Hematopoietic multipotent progenitor cell treated with erythropoietin and hydrocortisone succinate and interleukin-3 and kit ligand, for 6 days (in vitro differentiated cells): ENCODE data around the gene RESP18.
"Not testable (repeated sequence)": the region's sequence is repeated elsewhere in the genome, so short reads cannot be mapped to it uniquely, and the experiment has no call there.

Experiments
- DNase-seq: peaks from one replicate; pipeline ENCODE4 v3.0.0-alpha.2; 2015

Gene RESP18

GRCh38 chr2:219290381-219291171 lies 42.0 kb downstream of the RESP18 start:
- no peak for DNase-seq

- DNase-seq = peak; percentile 79
Measured at GRCh38 chr2:219289537-219290361, 42.8 kb downstream of the RESP18 start.

DNA sequence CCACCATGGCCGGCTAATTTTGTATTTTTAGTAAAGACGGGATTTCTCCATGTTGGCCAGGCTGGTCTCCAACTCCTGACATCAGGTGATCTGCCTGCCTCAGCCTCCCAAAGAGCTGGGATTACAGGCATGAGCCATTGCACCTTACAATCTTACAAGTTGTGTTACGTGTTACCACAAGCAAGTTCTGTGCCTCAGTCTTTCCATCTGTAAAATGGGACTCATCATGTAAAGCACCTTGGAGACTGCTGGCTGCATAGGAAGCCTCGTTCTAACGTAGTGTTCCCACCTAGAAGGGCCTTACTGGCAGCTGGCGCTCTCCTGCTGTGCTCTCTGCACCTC lies 43.4 kb downstream of the RESP18 start:
- DNase-seq = no peak

- peak; percentile 68 for DNase-seq
Measured at GRCh38 chr2:219287580-219288265, 44.8 kb downstream of the RESP18 start.

- DNase-seq = not testable (repeated sequence)
Measured at GRCh38 chr2:219287116-219287440, 45.5 kb downstream of the RESP18 start.

DNA sequence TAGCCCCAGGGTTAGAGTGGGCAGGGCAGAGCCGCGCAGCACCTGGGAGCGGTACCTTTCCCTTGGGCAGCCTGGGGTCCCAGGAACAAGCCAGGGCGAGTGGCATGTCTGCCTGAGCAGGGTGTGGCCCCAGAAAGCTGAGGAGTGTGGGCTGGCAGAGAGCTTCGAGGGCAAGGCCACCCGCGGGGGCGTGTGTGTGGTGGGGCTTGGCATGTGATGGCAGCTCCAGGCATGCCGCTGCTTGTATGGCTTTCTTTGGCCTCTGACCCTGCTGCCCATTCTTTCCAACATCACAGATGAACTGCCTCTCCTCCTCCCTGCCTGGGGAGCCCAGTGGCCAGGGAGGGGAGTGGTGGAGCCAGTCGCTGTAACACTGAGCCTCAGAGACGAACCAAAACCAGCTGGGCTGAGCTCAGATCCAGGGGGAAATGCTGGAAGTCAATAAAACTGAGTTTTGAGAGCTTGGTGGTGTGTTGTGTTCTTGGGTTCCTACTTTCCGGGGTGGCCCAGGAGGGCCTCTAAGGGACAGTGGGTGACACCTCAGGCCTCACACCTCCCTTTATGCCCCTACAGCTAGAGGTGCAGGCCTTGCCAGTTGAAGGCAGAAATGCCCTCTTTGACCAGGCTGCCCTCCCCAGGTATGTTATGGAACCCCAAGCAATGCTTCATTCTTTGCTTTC lies 46.0 kb downstream of the RESP18 start:
- peak; percentile 72 for DNase-seq

DNA sequence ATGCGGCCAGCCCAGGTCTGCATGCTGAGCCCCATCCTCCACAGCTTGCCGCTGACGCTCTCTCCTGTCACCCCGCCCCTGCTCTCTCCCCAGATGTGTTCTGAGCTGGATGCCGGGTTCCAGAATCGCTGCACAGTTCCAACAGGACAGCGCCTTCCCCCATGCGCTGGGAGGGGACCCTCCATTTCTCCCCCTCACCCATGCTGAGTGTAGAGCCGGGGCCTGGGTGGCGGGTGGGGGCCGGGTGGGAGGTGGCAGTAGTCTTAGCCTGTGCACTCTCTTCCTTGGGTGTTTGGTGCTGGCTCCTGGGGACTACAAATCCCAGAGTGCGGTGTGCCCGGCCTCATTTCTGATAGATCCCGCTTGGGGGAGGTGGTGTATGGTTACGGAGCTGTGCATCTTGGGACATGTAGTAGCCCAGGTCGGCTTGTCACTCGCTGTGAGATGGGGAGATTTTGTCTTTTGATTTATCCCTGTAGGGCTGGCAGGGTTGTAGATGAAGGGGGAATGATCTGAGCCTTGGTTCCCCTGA lies 46.6 kb downstream of the RESP18 start:
- DNase-seq = peak; percentile 64

- no peak for DNase-seq
Measured at GRCh38 chr2:219285373-219285735, 47.2 kb downstream of the RESP18 start.

DNA sequence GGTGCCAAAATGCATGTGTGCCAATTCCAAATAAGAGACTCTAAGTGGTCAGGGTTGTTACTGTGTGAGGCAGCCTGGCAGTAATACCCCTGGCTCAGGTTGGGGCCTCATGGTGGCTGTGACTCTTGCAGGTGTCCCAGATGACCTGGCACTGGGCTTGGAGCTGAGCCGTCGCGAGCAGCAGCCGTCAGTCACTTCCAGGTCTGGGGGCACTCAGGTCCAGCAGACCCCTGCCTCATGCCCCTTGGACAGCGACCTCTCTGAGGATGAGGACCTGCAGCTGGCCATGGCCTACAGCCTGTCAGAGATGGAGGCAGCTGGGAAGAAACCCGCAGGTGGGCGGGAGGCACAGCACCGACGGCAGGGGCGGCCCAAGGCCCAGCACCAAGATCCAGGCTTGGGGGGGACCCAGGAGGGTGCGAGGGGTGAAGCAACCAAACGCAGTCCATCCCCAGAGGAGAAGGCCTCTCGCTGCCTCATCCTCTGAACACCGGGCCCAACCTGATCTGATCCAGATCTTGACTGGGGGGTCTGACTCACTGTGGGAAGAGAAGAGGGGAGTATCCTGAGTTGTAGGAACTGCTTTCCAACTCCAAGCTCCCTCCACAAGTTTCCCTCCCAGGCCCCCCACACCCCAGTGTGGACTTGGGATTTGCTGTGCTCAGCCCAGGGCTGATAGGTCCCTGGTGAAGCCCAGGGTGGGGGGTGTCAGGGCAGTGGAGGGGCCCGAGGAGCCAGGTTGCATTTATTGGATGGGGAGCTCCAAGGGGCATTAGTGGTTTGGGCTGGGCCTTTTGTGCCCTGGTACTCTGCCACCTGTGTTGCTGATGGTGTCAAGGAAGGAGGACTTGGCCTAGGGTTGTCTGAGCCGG lies 47.8 kb downstream of the RESP18 start:
- DNase-seq = no peak

DNA sequence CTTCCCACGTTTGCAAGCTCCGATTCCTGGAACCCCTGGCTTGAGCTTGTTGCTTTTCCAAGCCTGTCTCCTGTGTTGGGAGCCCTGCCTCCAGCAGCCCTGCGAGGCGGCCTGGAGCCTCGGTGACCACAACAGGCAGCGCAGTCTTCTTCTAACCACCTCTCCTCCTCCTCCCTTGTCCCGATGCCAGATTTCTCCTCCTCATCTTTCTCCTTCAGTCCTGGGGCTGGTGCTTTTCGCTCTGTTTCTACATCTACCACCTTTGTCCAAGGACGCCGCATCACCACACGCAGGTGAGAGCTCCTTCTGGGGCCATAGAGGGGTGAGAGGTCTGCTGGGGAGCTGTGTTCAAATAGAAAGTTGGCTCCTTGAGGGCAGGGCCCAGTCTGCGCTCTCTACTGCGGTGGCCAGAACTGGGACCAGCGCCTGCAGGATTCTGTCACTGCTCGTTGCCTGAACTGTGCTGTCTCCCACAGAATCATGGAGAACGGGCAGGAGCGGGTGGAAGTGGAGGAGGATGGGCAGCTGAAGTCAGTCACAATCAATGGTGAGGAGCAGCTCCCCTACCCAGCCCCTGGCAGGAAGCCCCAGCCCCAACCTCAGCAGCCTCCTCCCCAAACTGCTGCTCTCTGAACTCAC lies 49.5 kb downstream of the RESP18 start:
- DNase-seq = no peak

DNA sequence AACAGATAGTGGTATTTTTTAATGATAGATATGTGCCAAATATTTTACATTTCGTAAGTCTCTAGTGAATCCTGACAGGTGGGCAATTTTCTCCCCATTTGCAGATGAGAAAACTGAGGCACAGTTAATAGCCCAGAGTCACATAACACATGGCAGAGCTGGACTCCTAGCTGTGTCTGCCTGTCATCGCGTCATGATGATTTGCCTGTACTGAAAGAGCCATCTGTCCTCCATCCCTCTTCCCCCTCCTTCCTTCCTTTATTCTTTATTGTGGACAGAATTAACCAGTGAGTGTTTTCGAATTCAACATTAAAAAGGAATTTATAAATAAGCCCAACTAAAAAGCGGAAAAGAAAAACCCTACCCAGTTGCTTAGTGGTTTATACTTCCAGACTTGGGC lies 50.2 kb downstream of the RESP18 start:
- no peak for DNase-seq

DNA sequence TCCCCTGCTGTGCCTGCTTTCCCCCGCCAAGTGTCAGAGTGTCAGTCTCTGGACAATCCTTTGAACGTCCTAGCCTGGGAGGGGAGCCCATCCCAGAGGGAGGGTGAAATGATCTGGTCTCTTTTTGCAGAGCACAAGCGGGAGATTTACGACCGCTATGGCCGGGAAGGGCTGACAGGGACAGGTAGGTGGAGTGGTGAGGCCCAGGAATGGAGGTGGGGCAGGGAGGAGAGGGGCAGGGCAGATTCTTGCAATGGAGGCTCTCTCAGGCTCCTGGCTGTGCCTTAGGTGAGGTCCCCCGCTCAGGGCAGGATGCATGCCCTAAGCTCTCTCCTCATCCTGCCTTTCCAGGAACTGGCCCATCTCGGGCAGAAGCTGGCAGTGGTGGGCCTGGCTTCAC lies 51.0 kb downstream of the RESP18 start:
- DNase-seq = no peak

GRCh38 chr2:219280651-219281050 lies 51.9 kb downstream of the RESP18 start:
- DNase-seq = no peak

DNA sequence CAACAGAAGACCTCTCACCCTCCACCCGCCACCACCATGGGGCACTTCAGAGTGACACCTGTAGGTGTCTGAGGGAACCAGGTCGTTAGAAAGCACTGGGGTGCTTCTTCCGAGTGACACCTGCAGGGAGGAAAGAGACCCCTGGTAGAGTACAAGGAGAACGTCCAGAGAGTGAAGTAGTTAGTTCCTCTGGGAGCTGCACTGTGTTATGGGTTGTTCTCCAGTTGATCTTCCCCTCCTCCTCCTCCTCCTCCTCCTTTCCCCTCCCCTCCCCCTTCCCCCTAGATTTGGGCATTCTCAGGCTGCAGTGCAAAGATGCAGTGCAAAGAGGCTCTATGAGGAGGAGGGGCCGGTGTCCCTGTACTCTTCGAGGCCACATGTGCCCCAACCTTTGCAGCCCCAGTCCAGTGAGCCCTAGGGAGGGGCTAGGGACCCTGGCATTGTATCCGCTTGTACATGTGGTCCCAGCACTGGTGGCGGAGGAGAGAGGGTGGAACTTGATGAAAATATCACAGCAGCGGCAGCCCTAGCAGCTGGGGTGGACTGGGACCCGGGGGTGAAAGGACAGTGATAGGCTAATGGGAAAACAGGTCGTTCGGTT lies 52.5 kb downstream of the RESP18 start:
- peak; percentile 45 for DNase-seq

DNA sequence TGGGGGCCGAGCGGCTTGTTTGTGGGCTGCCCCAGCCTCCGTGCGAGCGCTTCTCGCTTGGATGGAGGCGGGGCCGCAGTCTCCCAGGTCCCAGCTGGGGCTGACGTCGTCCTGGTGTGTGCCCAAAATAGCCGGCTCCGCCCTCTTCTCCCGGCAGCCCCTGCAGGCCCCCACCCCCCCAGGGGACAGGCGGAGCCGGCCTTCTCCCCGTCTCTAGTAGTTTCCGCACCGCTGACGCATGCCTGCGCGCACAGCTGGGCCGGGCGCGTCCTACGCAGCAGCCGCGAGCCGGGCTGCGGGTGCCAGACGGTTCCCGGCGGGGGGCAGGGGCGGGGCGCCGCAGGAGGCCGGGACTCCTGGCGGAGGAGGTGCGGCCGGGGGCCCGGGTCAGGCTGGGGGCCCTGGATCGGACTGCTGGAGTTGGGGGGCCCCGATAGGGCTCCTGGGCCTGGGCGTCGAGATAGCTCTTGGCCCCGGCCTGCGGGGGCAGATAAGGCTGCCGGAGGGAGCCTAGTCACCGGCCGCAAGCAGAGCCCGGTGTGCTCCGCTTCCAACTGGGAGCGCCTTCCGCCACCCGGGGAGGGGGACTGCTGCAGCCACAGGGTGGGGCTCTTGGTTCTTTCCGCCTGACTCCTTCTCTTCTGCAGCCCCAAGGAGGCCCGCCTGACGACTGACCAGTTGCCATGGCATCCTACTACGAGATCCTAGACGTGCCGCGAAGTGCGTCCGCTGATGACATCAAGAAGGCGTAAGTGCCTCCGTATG lies 53.2 kb downstream of the RESP18 start, which contains the start of gene DNAJB2:
Gene DNAJB2 (plus strand): TSS at position 216 of the 765 bp plus-strand sequence. CDS start 468 bp downstream, at position 684.
- DNase-seq = peak; percentile 98

DNA sequence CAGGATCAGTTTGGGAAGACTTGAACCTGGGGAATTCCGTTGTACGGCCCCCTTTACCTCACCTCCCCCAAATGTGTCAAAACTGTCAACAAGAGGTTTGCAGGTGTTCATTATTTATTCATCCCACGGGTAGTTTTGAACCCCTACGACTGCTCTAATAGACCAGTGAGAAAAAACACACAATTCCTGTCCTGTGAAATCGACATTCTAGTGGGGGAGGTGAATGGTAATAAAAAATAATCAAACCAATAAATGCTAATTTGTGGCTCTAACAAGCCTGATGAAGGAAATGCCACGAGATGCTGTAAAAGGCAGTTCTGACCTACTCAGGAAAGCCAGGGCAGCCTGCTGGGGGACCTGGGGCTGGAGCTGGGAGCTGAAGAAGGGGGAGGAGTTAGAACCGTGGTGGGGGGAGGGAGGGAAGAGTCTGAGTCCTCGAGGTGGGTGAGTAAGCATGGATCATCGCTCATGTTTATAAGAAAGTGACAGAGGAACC lies 53.8 kb downstream of the RESP18 start:
- no peak for DNase-seq

DNA sequence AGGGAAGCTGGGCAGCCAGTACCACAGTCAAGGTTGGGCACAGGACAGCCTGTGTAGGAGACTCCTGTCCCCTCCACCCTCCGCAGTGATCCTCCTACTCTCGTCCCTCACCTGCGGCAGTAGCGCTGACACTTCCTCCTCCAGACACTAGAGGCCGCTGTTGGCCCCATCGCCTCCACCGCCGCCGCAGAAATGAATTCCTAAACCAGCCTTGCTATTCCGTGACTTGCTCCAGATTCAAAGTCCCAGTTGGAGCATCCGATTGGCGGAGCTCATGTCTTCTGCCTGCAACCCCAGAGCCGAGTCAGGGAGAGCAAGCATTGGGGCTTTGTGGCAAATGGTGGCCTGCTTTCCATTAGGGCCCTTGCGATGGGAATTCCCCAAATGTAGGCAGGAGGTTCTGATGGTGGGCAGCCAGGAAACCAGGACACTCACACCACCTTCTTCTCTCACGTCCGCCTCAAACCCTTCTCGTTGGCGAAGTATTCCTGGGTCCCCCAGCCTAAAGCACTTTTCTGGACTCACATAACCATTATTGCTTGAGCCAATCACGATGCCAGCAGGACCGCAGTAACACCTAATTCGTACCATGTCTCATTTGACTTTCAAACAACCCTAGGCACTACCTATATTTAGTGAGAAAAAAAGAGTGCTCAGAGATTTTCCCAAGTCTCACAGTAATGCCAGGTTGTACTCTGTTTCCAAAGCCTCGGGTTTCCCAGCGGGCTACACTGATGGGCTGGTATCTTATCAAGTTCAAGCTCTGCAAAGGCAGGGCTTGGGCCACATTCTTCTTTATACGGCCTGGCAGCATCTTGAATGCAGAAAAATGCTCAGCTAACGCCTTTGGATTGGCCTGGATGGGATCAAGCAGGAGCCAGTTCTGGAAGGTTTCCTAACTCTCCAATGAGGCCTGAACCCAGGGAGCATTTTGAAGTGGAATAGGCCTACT lies 54.6 kb downstream of the RESP18 start:
- peak; percentile 83 for DNase-seq
